HG02981 (cell line): ENCODE measurements around the gene IARS2.
"Not testable (repeated sequence)": the region's sequence is repeated elsewhere in the genome, so short reads cannot be mapped to it uniquely, and the experiment has no call there.

Experiments used
- ATAC-seq: cut with Tn5 transposase; IDR thresholded peaks from one replicate; pipeline ENCODE4 v1.9.1; 2021; ENCODE audit warnings: mild to moderate bottlenecking, moderate library complexity; ENCODE audit not compliant: unreplicated experiment

IARS2 gene

DNA sequence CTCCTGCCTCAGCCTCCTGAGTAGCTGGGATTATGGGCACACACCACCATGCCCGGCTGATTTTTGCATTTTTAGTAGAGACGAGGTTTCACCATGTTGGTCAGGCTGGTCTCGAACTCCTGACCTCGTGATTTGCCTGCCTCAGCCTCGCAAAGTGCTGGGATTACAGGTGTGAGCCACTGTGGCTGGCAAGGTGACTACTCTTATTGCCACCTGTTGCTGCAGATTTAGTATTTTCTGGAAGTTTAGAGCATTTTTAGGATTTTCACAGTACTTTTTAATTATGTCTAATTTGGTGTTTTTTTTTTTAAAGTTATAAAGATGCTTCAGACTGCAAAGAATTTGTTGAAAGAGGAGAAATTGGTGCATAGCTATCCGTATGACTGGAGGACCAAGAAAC, 16.5 kb downstream of the IARS2 start:
- ATAC-seq, result not testable (repeated sequence)

GRCh38 chr1:220112600-220112999, 18.7 kb downstream of the IARS2 start:
- not testable (repeated sequence) for ATAC-seq

DNA sequence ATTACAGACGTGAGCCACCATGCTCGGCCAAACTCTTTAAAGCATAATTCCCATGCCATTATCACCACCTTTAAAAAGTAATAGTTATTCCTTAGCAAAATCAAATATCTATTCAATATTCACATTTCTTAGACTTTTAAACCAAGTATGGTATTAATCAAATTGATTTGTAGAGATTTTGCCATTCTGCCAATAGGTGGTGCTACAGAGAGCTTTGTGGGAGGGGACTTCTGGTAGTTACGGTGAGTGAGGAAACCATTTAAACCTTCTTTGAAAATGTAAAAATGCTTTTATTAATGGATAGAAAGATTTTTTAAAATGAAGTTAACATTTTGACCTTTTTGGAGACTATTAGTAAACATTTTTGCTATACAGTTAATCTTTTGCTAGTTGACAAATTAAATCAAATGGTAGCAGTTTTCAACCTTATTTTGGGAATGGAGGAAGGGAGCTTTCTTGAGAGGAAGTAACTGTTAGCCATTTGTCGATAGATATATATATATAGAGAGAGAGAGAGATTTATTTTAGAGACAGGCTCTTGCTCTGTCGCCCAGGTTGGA, 19.3 kb downstream of the IARS2 start:
- ATAC-seq, result no peak

DNA sequence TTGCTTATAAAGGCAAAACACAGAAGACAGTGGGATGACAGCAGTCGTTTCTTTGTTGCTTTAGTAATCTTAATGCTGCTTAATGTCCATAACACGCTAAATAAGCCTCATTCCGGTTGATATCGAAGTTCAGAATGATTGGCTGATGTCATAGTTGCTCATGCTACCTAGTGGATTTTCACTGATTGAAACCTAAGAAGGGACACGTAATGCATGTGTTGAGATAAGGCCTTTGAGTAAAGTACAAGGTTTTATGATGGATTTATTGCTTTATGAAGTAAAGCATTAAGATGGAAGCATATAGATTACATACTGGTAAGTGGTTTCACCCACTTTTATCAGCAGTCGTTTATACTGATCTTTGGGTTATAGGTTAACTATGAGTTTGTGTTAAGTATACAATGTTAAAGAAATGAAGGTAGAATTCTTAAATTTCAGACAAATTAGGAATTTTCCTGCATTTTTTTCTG, 25.1 kb downstream of the IARS2 start:
- no peak for ATAC-seq

DNA sequence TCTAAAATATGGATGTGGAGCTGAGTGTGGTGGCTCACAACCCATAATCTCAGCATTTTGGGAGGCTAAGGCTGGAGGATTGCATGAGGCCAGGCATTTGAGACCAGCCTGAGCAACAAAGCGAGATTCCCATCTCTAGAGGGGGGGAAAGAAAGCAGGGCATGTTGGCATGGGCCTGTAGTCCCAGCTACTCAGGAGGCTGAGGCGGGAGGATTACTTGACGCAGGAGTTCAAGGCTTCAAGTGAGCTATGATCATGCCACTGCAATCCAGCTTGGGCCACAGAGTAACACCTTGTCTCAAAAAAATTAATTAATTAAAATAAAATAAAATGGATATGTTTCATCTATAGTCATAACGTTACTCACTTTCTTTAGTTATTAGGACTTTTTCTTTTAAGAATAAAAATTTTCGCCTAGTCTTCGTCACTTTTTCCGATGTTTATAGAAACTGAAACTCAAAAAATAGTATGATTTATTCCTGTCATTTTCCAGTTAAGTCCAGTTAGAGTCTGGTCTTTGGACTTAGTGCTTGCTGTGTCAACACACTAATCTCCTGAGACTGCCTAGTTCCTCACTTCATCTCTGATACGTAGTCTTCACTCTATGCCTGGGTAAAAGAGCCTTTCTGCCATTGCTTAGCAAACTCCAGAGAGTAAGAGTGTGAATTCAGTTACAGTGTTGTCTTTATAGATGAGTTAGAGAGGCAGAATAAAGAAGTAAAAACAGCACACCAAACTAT, 28.0 kb downstream of the IARS2 start:
- ATAC-seq, result no peak

GRCh38 chr1:220123066-220123465, 29.1 kb downstream of the IARS2 start:
- no peak for ATAC-seq

DNA sequence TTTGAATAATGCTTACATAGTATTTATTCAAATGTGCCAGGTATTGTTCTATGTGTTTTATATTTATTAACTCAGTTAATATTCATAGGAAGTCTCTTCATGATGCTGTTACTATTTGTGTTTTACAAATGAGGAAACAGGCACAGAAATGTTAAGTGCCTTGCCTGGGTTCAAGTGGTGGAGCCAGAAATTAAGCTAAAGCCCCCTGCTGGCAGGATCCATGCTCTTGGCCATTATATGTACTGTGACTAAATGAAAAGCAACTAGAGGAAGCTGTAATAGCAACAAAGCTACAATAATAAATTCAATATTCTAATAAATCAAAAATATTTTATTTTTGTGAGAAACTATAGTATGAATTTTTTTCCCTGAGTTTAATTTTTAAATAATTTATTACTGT, 30.0 kb downstream of the IARS2 start:
- no peak for ATAC-seq

GRCh38 chr1:220124542-220124941, 30.6 kb downstream of the IARS2 start:
- ATAC-seq, result no peak

DNA sequence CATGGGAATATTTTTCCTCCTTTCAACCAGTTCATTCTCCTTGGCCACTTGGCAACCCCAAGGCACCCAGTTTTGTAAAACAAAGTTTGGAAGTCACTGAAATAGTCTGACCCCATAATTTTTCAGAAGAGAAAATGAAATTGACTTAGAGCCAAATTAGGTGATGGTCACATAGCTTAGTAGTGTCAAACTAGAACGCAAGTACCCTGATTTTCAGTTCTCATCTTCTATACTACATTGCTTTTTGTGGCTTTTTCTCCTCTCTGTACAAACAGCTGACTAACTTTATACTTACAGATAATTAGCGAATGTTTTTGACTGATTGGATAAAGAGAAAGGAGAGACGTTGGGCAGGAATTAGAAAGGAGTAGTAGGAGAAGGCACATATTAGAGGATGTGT, 33.1 kb downstream of the IARS2 start:
- ATAC-seq, result no peak

- ATAC-seq, result no peak
Observed at GRCh38 chr1:220129479-220130210, 35.7 kb downstream of the IARS2 start.

DNA sequence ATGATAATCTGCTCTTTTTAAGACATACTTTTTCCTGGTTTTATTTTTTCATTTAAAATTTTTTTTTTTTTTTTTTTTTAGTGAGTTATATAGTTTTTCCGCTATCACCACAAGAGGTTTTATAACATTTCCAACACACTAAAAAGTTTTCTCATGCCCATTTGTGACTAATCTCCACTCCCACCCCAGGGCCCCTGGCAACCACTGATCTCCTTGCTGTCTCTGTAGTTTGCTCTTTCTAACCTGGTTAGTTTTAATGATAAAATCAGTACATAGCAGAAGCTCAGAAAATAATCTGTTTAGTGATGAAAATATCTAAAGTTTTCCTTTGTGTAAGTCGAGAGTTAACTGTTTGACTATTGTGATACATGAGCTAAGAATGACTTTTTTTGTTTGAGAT, 41.8 kb downstream of the IARS2 start:
- no peak for ATAC-seq

DNA sequence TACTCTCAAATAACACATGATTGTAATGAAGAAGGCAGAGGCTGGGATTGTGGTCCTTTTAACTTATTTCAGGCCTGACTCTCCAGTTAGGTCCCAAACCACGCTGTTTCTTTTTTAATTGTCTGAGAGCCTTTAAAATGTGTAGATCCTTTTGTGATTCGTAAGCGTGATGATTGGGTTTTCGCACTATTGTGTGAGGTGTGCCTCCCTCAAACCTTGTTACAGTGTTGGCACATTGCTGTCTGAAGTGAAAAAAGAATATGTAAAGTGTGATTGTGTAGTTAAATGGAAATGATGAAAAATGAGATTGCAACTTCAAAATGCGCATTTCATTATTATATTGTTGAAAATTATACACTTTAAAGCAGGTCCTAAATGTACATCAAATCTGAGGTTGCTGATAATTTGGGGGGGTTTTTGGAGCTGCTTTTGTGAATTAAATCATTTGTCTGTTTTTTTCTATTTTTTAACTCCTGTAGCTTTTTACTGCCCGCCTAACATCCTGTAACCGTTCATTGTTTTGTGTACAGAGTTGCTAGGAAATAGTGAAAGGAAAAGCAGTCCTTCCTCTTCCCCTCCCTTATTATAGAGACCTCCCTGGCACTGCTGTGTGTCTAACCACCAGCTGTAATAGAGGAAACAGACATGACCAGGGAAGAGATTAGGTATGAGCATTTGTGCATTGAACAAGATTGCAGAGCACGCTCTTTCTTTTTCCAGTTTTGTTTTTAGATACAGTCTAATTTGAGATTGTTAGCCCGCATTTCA, 43.3 kb downstream of the IARS2 start:
- peak; percentile 71 for ATAC-seq

DNA sequence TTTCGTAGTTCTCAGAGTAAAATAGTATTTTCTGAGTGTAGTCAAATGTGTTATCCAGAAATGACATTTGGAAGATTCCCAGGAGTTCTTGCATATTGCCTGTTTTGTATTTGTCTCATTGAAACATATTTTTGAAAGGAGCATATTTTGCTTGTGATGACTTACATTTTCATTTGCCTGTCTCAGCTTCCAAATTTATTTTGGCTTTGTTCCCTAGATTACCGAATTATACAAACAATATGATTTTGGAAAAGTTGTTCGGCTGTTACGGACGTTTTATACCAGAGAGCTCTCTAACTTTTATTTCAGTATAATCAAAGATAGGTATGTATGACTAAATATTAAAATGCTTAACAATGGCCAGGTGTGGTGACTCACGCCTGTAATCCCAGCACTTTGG, 46.0 kb downstream of the IARS2 start:
- ATAC-seq, result no peak

GRCh38 chr1:220144051-220144450, 50.1 kb downstream of the IARS2 start:
- no peak for ATAC-seq

GRCh38 chr1:220149742-220150141, 55.8 kb downstream of the IARS2 start:
- ATAC-seq, result no peak

DNA sequence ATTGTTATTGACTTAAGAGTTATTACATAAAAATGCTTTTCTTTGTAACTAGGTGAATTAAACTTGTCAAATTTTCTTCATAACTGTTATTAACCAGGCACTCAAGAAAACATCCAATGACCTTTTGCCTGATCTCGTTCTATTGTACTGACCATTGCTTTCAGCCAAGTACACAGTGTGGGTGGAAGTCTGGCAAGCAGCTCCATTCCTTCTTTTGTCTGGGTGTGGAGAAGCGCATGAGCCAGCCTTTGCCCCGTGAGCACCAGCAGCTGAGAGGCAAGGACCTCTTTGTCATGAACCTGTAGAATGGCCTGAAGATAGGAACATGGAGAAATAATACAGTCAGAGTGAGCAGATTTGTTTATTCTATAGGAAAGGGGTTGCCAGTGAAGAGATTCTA, 57.5 kb downstream of the IARS2 start:
- ATAC-seq, result no peak

- ATAC-seq, result no peak
Observed at GRCh38 chr1:220153147-220153546, 59.2 kb downstream of the IARS2 start.

- no peak for ATAC-seq
Observed at GRCh38 chr1:220156620-220157146, 62.8 kb downstream of the IARS2 start.

- ATAC-seq, result no peak
Observed at GRCh38 chr1:220157738-220158137, 63.8 kb downstream of the IARS2 start.

DNA sequence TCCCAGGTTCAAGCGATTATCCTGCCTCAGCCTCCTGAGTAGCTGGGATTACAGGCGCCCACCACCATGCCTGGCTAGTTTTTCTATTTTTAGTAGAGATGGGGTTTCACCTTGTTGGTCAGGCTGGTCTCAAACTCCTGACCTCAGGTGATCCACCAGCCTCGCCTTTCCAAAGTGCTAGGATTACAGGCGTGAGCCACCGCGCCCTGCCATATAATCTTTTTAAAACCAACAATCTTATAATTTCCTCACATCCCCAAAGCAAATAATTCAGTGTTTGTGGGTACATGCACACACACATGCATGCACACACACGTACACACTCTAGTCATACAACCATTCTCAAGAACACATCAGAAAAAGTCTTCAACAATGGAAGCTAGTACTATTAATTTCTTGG, 64.6 kb downstream of the IARS2 start:
- not testable (repeated sequence) for ATAC-seq

DNA sequence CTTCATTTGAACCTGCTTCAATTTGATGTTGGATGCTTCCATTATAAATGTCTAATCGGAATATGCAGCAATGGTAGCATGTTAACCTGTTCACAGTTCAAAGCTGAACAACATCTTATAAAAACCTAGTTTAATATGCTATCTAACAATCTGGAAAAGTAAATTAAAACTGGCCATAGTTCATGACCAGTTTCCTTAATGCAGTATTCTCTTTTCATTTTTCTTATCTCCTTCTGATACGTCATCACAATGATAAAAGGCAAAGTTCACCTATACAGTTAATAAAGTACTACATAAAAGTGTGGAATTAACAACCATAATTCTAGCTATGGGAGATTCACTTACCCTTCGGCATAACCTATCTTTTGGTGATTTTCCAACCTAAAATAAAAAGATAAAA, 65.1 kb downstream of the IARS2 start:
- no peak for ATAC-seq
